ENCODE measurements around the gene LNP1.

The LNP1 gene

DNA sequence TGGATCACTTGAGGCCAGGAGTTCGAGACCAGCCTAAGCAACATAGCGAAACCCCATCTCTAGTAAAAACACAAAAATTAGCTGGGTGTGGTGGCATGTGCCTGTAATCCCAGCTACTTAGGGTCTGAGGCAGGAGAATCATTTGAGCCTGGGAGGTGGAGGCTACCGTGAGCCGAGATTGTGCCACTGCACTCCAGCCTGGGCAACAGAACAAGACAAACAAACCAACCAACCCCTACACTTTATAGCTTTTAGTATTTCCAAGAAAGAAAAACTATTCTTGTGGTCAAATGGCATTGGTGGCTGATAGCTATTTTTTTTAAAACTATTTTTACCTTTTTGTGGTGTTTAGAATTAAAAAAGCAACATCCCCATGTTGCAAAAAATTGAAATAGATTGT, 98.3 kb downstream of the LNP1 start:
- DNase-seq, result no peak
- Mint-ChIP-seq H3K36me3 (ENCODE audit: low read depth) (no peaks in the 10 kb centered on the region), H3K4me1 (ENCODE audit: low read depth) (no peaks in the 10 kb centered on the region), H3K9me3 (no peaks in the 10 kb centered on the region), H3K27me3 (peaks cover 36% of the 10 kb centered on the region), H3K4me3 (no peak overlapping the region), H3K27ac (no peak overlapping the region)

DNA sequence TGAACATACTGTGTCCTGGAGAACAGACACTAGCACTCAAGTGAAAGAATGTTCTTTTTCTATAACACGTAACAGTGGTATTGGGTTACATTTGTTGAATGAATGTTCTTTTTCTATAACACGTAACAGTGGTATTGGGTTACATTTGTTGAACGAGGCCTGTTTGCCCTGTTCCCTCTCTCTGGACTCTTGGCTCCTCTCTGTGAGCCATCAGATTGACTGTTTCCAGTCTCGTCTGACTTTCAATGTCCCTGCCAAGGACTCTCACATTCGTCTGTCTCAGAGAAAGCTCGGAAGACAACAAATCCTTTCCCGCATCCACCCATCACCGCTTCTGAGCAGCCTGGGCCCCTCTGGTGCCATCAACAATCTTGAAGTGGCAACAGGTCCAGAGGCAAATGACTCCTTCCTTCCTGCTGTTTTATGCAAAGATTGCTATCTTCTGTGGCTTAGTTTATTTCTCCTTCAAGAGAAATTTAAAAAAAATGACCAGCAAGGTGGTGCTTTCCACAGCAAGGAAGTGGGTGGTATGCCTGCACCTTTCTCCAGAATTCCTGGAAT, 99.1 kb downstream of the LNP1 start:
- H3K4me3 Mint-ChIP-seq, result no peak overlapping the region
- H3K27me3 Mint-ChIP-seq, result peaks cover 36% of the 10 kb centered on the region
- H3K9me3 Mint-ChIP-seq, result no peaks in the 10 kb centered on the region
- no peaks in the 10 kb centered on the region for H3K4me1 Mint-ChIP-seq (ENCODE audit: low read depth)
- H3K36me3 Mint-ChIP-seq (ENCODE audit: low read depth), result no peaks in the 10 kb centered on the region
- no peak for DNase-seq
- no peak overlapping the region for H3K27ac Mint-ChIP-seq

DNA sequence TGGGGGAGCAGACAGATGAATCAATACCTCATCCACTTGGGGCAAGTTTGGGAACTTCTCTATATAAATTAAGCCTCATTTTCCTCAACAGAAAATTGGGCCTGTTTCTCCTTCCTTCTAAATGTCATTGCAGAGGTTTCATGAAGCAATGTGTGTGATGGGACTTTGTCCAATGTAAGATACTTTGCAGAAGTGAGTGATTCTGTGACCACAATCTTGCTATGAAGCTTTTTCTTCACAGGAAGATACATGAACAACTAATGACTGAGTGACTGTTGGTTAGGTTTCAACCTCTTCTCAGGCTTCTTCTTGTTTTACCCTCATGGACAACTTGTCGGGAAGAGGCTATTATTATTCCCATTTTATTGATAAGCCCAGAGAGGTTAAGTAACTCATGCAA, 102.1 kb downstream of the LNP1 start:
- DNase-seq, result no peak
- Mint-ChIP-seq H3K4me3 (no peak overlapping the region), H3K9me3 (no peaks in the 10 kb centered on the region), H3K27ac (no peak overlapping the region), H3K27me3 (peaks cover 51% of the 10 kb centered on the region), H3K36me3 (ENCODE audit: low read depth) (no peaks in the 10 kb centered on the region), H3K4me1 (ENCODE audit: low read depth) (no peaks in the 10 kb centered on the region)

All from activated T-cell treated with anti-CD3 and anti-CD28 coated beads, Interleukin-2, amount 50 U/mL, for 24 hours (primary cell).